ENCODE results near the gene PBX1. TPM values are rescaled to one million over a fixed set of nuclear protein-coding genes. Genes with fewer than 3 reads are reported as not detected.

The PBX1 gene
- polyA plus RNA-seq, 1 donor (not counting 4 experiments of a cell fraction or from before 2014, with no cell fraction given) = 2.2 TPM

- Histone ChIP-seq H2AFZ (ENCODE audit: control insufficient read depth, low read length) (no peak overlapping the region), H3K79me2 (ENCODE audit: control insufficient read depth, insufficient read depth, low read length) (no peaks in the 10 kb centered on the region), H3K9me1 (ENCODE audit: control insufficient read depth, extremely low read depth, insufficient read depth, low read length) (no peaks in the 10 kb centered on the region), H4K20me1 (ENCODE audit: control insufficient read depth, extremely low read depth, insufficient read depth, low read length) (no peaks in the 10 kb centered on the region), H3K9me3 (ENCODE audit: control insufficient read depth, low read depth, low read length) (no peaks in the 10 kb centered on the region), H3K4me3 (ENCODE audit: control insufficient read depth in 2 of 3, extremely low read depth in 1 of 3, insufficient read depth in 2 of 3, low read depth in 1 of 3, low read length in 3 of 3) (no peak overlapping the region), H3K4me1 (ENCODE audit: control insufficient read depth, extremely low read depth, insufficient read depth, low read length) (no peaks in the 10 kb centered on the region), H3K27ac (ENCODE audit: control insufficient read depth, insufficient read depth, low read length) (no peak overlapping the region), H3K4me2 (ENCODE audit: control insufficient read depth, extremely low read depth, insufficient read depth, low read depth, low read length) (no peak overlapping the region), H3K36me3 (ENCODE audit: control insufficient read depth in 2 of 2, extremely low read depth in 1 of 2, insufficient read depth in 2 of 2, low read length in 2 of 2) (no peaks in the 10 kb centered on the region), H3K27me3 (ENCODE audit: control insufficient read depth, extremely low read depth, insufficient read depth, low read length) (no peaks in the 10 kb centered on the region), H3K9ac (ENCODE audit: control insufficient read depth, extremely low read depth, insufficient read depth, low read length) (no peak overlapping the region)
- FAIRE-seq = no peak
- DNase-seq (ENCODE audit: low read depth, low spot score) = no peak
- dilution Hi-C loops (cut with MboI; ENCODE audit: extremely low pct_ligation_motif_present, low sequenced_read_pairs) = no loop called here
- no peak for TF ChIP-seq EZH2 (IDR thresholded peaks at IDR 0.05; ENCODE audit: low read length)
- TF ChIP-seq, protein P1, sequence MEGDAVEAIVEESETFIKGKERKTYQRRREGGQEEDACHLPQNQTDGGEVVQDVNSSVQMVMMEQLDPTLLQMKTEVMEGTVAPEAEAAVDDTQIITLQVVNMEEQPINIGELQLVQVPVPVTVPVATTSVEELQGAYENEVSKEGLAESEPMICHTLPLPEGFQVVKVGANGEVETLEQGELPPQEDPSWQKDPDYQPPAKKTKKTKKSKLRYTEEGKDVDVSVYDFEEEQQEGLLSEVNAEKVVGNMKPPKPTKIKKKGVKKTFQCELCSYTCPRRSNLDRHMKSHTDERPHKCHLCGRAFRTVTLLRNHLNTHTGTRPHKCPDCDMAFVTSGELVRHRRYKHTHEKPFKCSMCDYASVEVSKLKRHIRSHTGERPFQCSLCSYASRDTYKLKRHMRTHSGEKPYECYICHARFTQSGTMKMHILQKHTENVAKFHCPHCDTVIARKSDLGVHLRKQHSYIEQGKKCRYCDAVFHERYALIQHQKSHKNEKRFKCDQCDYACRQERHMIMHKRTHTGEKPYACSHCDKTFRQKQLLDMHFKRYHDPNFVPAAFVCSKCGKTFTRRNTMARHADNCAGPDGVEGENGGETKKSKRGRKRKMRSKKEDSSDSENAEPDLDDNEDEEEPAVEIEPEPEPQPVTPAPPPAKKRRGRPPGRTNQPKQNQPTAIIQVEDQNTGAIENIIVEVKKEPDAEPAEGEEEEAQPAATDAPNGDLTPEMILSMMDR (optimal IDR thresholded peaks at IDR 0.05 in 1 of 3, IDR thresholded peaks at IDR 0.05 in 1 of 3, conservative IDR thresholded peaks at IDR 0.05 in 1 of 3; ENCODE audit: extremely low read depth in 1 of 3, insufficient read depth in 2 of 3, low read length in 3 of 3) = no peak
Observed at GRCh38 chr1:164586591-164586990, 27.6 kb downstream of the PBX1 start.

GRCh38 chr1:164587617-164588501 is 28.9 kb downstream of the PBX1 start:
- H3K27ac ChIP-seq (ENCODE audit: control insufficient read depth, insufficient read depth, low read length) = no peak overlapping the region
- TF ChIP-seq, protein P1 (optimal IDR thresholded peaks at IDR 0.05 in 1 of 3, IDR thresholded peaks at IDR 0.05 in 1 of 3, conservative IDR thresholded peaks at IDR 0.05 in 1 of 3; ENCODE audit: extremely low read depth in 1 of 3, insufficient read depth in 2 of 3, low read length in 3 of 3) = no peak
- no peak for TF ChIP-seq EZH2 (IDR thresholded peaks at IDR 0.05; ENCODE audit: low read length)
- no peaks in the 10 kb centered on the region for H3K27me3 ChIP-seq (ENCODE audit: control insufficient read depth, extremely low read depth, insufficient read depth, low read length)
- FAIRE-seq (no peak), DNase-seq (ENCODE audit: low read depth, low spot score) (no peak)
- H3K9me3 ChIP-seq (ENCODE audit: control insufficient read depth, low read depth, low read length) = no peaks in the 10 kb centered on the region
- H3K9me1 ChIP-seq (ENCODE audit: control insufficient read depth, extremely low read depth, insufficient read depth, low read length) = no peaks in the 10 kb centered on the region
- no peaks in the 10 kb centered on the region for H3K36me3 ChIP-seq (ENCODE audit: control insufficient read depth in 2 of 2, extremely low read depth in 1 of 2, insufficient read depth in 2 of 2, low read length in 2 of 2)
- H3K9ac ChIP-seq (ENCODE audit: control insufficient read depth, extremely low read depth, insufficient read depth, low read length) = no peak overlapping the region
- H3K4me3 ChIP-seq (ENCODE audit: control insufficient read depth in 2 of 3, extremely low read depth in 1 of 3, insufficient read depth in 2 of 3, low read depth in 1 of 3, low read length in 3 of 3) = no peak overlapping the region
- no peak overlapping the region for H3K4me2 ChIP-seq (ENCODE audit: control insufficient read depth, extremely low read depth, insufficient read depth, low read depth, low read length)
- dilution Hi-C loops (cut with MboI; ENCODE audit: extremely low pct_ligation_motif_present, low sequenced_read_pairs) = no loop called here
- H4K20me1 ChIP-seq (ENCODE audit: control insufficient read depth, extremely low read depth, insufficient read depth, low read length) = no peaks in the 10 kb centered on the region
- no peaks in the 10 kb centered on the region for H3K79me2 ChIP-seq (ENCODE audit: control insufficient read depth, insufficient read depth, low read length)
- no peaks in the 10 kb centered on the region for H3K4me1 ChIP-seq (ENCODE audit: control insufficient read depth, extremely low read depth, insufficient read depth, low read length)
- no peak overlapping the region for H2AFZ ChIP-seq (ENCODE audit: control insufficient read depth, low read length)
